Measurements from ENCODE around the gene CD40LG.

GRCh38 chrX:136630881-136631280 is 17.1 kb upstream of the CD40LG start:
- TF ChIP-seq CTCF (IDR thresholded peaks at IDR 0.05; ENCODE audit: borderline replicate concordance, extremely low read depth, low read length, poor library complexity, severe bottlenecking) (no peak), EZH2 (IDR thresholded peaks at IDR 0.05; ENCODE audit: borderline replicate concordance, low read depth, low read length, severe bottlenecking) (no peak)

Measured in DND-41 (cell line).